NT2/D1 (cell line): ENCODE measurements around the gene RAB4A.

Experiments used
- SUZ12 ChIP-seq: IDR thresholded peaks from 2 replicates; pipeline ENCODE4 v1.6.1; 2011; ENCODE audit not compliant: insufficient read length, insufficient read depth; ENCODE audit errors: extremely low read depth
- YY1 ChIP-seq: IDR thresholded peaks from 2 replicates; pipeline ENCODE4 v1.6.1; 2011; ENCODE audit not compliant: insufficient read length, insufficient read depth
- ZNF274 ChIP-seq: IDR thresholded peaks from 2 replicates; pipeline ENCODE4 v1.6.1; 2011; ENCODE audit warnings: mild to moderate bottlenecking, low read depth, low read length

DNA sequence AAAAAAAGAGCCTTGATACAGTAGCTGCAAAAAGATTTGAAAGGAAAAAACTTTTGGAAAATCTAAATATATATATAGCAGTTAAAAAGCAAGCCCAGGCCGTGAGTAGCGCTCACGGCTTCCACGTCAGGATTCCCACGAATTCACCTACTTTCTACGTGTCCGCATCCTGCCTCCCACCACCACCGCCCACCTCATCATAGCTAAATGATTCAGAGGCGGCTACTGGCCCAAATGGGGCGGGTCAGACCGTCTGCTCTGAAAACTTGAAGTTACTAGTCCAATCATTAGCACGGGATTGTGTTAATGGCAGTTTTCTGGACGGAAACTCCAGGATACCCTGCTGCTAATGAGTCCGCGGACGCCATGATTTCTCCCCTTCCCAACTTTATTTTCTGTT, 73.2 kb downstream of the RAB4A start:
- TF ChIP-seq ZNF274, result no peak
- TF ChIP-seq SUZ12, result no peak
- no peak for TF ChIP-seq YY1
